GM20000 (cell line): Measurements from ENCODE around the gene ROR1.

Source experiments
- DNase-seq: peaks from one replicate; pipeline ENCODE4 v3.0.0; 2012; ENCODE audit warnings: low spot score
- CTCF ChIP-seq: IDR thresholded peaks from 2 replicates; pipeline ENCODE4 v1.5.1; 2012; ENCODE audit warnings: mild to moderate bottlenecking, control low read depth; ENCODE audit errors: extremely low read depth, missing control alignments

The ROR1 gene

DNA sequence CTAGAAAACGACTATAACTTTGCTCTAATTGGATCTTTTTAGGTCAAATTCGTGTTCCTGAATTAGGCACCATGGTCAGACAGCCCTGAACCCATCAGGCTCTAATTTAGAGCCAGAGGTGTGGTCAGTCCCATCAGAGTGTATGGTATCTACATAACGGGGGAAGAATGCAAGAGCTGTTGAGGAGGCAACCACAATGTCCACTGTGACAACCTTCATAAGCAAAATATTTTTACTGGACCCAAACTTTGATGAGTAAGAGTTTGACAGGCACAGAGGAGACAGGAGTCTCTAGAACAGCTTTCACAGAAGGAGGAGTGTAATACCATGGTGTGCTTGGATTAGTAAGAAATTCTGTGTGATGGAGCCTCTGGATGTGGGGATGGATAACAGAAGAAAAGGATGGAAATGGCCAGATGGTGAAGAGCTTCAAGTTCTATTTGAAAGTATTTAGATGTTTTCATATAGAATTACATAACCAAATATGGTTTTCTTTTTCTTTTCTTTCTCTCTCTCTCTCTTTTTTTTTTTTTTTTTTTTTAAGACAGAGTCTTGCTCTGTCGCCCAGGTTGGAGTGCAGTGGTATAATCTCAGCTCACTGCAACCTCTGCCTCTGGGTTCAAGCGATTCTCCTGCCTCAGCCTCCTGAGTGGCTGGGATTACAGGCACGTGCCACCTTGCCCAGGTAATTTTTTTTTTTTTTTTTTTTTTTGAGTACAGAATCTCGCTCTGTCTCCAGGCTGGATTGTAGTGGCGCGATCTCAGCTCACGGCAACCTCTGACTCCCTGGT lies 454.5 kb downstream of the ROR1 start:
- no peak for DNase-seq
- TF ChIP-seq CTCF, result no peak

GRCh38 chr1:64229307-64229706 lies 455.5 kb downstream of the ROR1 start:
- TF ChIP-seq CTCF, result no peak
- no peak for DNase-seq
